Naive B cell (primary cell): ENCODE data around the gene CSF3. TPM values are rescaled to one million over a fixed set of nuclear protein-coding genes. Genes with fewer than 3 reads are reported as not detected.
"Not testable (repeated sequence)": the region's sequence is repeated elsewhere in the genome, so short reads cannot be mapped to it uniquely, and the experiment has no call there.

ENCODE experiments used
- ATAC-seq, 2 donors: fragments of 150-1000 bp; cut with Tn5 transposase; 2 replicates each; pipeline ENCODE4 v1.10.0; 2021; ENCODE audit warnings: low read depth in 2 of 2, mild to moderate bottlenecking in 2 of 2, moderate library complexity in 2 of 2
- DNase-seq: peaks from one replicate; pipeline ENCODE4 v3.0.0; 2022
- H3K27ac Mint-ChIP-seq, 6 donors: one replicate each; pipeline ENCODE4 v1.8.0; 2020 to 2022; ENCODE audit warnings: mild to moderate bottlenecking in 6 of 6, mixed read lengths in 6 of 6, moderate library complexity in 5 of 6, inconsistent platforms in 2 of 6
- H3K27me3 Mint-ChIP-seq, 3 donors: one replicate each; pipeline ENCODE4 v1.8.0; 2021 to 2022; ENCODE audit warnings: mixed read lengths in 3 of 3, mild to moderate bottlenecking in 1 of 3
- H3K36me3 Mint-ChIP-seq, 2 donors: one replicate each; pipeline ENCODE4 v1.8.0; 2020 to 2022; ENCODE audit warnings: mixed read lengths in 2 of 2, inconsistent platforms in 1 of 2, mild to moderate bottlenecking in 1 of 2
- H3K4me1 Mint-ChIP-seq, 3 donors: one replicate each; pipeline ENCODE4 v1.8.0; 2020 to 2022; ENCODE audit warnings: mixed read lengths in 3 of 3, inconsistent platforms in 1 of 3, mild to moderate bottlenecking in 1 of 3, moderate library complexity in 1 of 3
- H3K4me3 Mint-ChIP-seq, 8 donors: one replicate each; pipeline ENCODE4 v1.8.0; 2020 to 2022; ENCODE audit warnings: mild to moderate bottlenecking in 8 of 8, mixed read lengths in 8 of 8, moderate library complexity in 8 of 8, inconsistent platforms in 2 of 8
- H3K9me3 Mint-ChIP-seq, 7 donors: one replicate each; pipeline ENCODE4 v1.8.0; 2020 to 2022; ENCODE audit warnings: mixed read lengths in 7 of 7, mild to moderate bottlenecking in 5 of 7, inconsistent platforms in 2 of 7, moderate library complexity in 1 of 7
- polyA plus RNA-seq, 6 donors: library from polyadenylated mRNA; unstranded; fragments of 300-500 nt; fragmentation: Illumina TruSeq; gene quantifications; one replicate each; pipeline ENCODE4 v1.2.3, GENCODE V29; 2021; ENCODE audit warnings: low read depth in 6 of 6

The CSF3 gene
- polyA plus RNA-seq, 6 donors from 2014 or later: not detected

- ATAC-seq: peak; percentile 88
These were observed 34.7 kb upstream of the CSF3 start, which contains the start of gene PSMD3 for GRCh38 chr17:39980351-39981206. Gene PSMD3, plus strand, starts transcription at chr17:39980807. Its CDS starts 164 bp downstream, at chr17:39980971.

GRCh38 chr17:39981207-39981741, 34.0 kb upstream of the CSF3 start:
- Mint-ChIP-seq H3K36me3 (peaks cover 7 to 8% of the 10 kb centered on the region in 2 donors), H3K4me1 (peaks cover 31 to 38% (median 37%) of the 10 kb centered on the region in 3 donors)
- ATAC-seq: no peak

More at GRCh38 chr17:39980351-39981206, 34.7 kb upstream of the CSF3 start, which contains the start of gene PSMD3:
- H3K4me3 Mint-ChIP-seq: peak within 1 kb of the TSS; percentile 94 to 98 (median 96)
- no peaks in the 10 kb centered on the region for H3K9me3 Mint-ChIP-seq
- H3K27ac Mint-ChIP-seq: peak within 1 kb of the TSS; percentile 95 to 99 (median 98)
- peak; percentile 99 for DNase-seq
- peaks cover 31 to 37% (median 33%) of the 10 kb centered on the region in 3 donors for H3K4me1 Mint-ChIP-seq
- H3K36me3 Mint-ChIP-seq: peaks cover under 1 to 3% of the 10 kb centered on the region in 2 donors
- peaks cover 0 to 3% (median 0%) of the 10 kb centered on the region in 3 donors for H3K27me3 Mint-ChIP-seq

GRCh38 chr17:39981766-39982375, 33.4 kb upstream of the CSF3 start:
- Mint-ChIP-seq H3K27me3 (no peaks in the 10 kb centered on the region), H3K36me3 (peaks cover 11 to 12% of the 10 kb centered on the region in 2 donors), H3K27ac (peak overlapping the region; percentile 93 to 99 (median 97)), H3K4me3 (peak overlapping the region; percentile 94 to 98 (median 96)), H3K4me1 (peaks cover 31 to 40% (median 40%) of the 10 kb centered on the region in 3 donors), H3K9me3 (no peaks in the 10 kb centered on the region)
- ATAC-seq (no peak), DNase-seq (no peak)

More at GRCh38 chr17:39981207-39981741, 34.0 kb upstream of the CSF3 start:
- no peak for DNase-seq
- Mint-ChIP-seq H3K27me3 (no peaks in the 10 kb centered on the region), H3K27ac (peak overlapping the region; percentile 93 to 99 (median 97)), H3K9me3 (no peaks in the 10 kb centered on the region), H3K4me3 (peak overlapping the region; percentile 94 to 98 (median 96))

DNA sequence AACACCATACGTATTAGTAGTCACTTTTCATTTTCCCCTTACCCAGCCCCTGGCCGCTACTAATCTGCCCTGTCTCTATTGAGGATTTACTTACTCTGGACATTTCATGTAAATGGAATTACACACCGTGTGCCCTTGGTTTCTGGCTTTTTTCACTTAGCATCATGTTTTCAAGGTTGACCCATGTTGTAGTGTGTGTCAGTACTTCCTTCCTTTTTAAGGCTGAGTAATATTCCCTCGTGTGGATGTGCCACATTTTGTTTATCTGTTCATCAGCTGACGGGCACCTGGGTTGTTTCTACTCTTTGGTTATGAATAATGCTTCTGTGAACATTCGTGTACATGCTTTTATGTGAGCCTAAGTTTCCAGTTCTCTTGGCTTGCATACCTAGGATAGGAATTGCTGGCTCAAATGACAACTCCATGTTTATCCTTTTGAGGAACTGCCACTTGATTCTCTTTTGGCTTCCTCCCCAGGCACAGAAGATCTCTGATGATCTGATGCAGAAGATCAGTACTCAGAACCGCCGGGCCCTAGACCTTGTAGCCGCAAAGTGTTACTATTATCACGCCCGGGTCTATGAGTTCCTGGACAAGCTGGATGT, 26.9 kb upstream of the CSF3 start:
- H3K4me1 Mint-ChIP-seq: peaks cover 7 to 15% (median 9%) of the 10 kb centered on the region in 3 donors
- H3K4me3 Mint-ChIP-seq: no peak overlapping the region
- no peak for ATAC-seq
- H3K27ac Mint-ChIP-seq: no peak overlapping the region
- H3K36me3 Mint-ChIP-seq: peaks cover 40 to 42% of the 10 kb centered on the region in 2 donors
- no peak for DNase-seq
- H3K27me3 Mint-ChIP-seq: no peaks in the 10 kb centered on the region
- no peaks in the 10 kb centered on the region for H3K9me3 Mint-ChIP-seq

- no peak for ATAC-seq
- Mint-ChIP-seq H3K9me3 (no peaks in the 10 kb centered on the region), H3K36me3 (peaks cover 32 to 42% of the 10 kb centered on the region in 2 donors), H3K4me3 (no peak overlapping the region), H3K27ac (peak overlapping the region in 3 of 6 donors; percentile 44 to 80 (median 50)), H3K27me3 (no peaks in the 10 kb centered on the region), H3K4me1 (peaks cover 0 to 15% (median 0%) of the 10 kb centered on the region in 3 donors)
- no peak for DNase-seq
These were observed 20.8 kb upstream of the CSF3 start for GRCh38 chr17:39994448-39994847.

- no peak for ATAC-seq
- peaks cover 30 to 37% of the 10 kb centered on the region in 2 donors for H3K36me3 Mint-ChIP-seq
- DNase-seq: no peak
- peaks cover 0 to 15% (median 0%) of the 10 kb centered on the region in 3 donors for H3K4me1 Mint-ChIP-seq
- no peaks in the 10 kb centered on the region for H3K9me3 Mint-ChIP-seq
- peak overlapping the region in 2 of 6 donors; percentile 26 to 39 for H3K27ac Mint-ChIP-seq
- H3K4me3 Mint-ChIP-seq: no peak overlapping the region
- H3K27me3 Mint-ChIP-seq: no peaks in the 10 kb centered on the region
These were observed 19.8 kb upstream of the CSF3 start for GRCh38 chr17:39995438-39995837.

GRCh38 chr17:39996162-39996561, 19.1 kb upstream of the CSF3 start:
- H3K36me3 Mint-ChIP-seq: peaks cover 30 to 37% of the 10 kb centered on the region in 2 donors
- H3K4me3 Mint-ChIP-seq: no peak overlapping the region
- H3K27me3 Mint-ChIP-seq: no peaks in the 10 kb centered on the region
- H3K27ac Mint-ChIP-seq: no peak overlapping the region
- DNase-seq (no peak), ATAC-seq (no peak)
- no peaks in the 10 kb centered on the region for H3K9me3 Mint-ChIP-seq
- H3K4me1 Mint-ChIP-seq: peaks cover 0 to 15% (median 0%) of the 10 kb centered on the region in 3 donors

GRCh38 chr17:39996800-39997199, 18.4 kb upstream of the CSF3 start:
- no peaks in the 10 kb centered on the region for H3K9me3 Mint-ChIP-seq
- H3K36me3 Mint-ChIP-seq: peaks cover 30 to 37% of the 10 kb centered on the region in 2 donors
- H3K27me3 Mint-ChIP-seq: no peaks in the 10 kb centered on the region
- peak overlapping the region in 1 of 8 donors; percentile 42 for H3K4me3 Mint-ChIP-seq
- H3K27ac Mint-ChIP-seq: peak overlapping the region in 1 of 6 donors; percentile 82
- no peak for ATAC-seq
- H3K4me1 Mint-ChIP-seq: peaks cover 0 to 15% (median 0%) of the 10 kb centered on the region in 3 donors
- no peak for DNase-seq

DNA sequence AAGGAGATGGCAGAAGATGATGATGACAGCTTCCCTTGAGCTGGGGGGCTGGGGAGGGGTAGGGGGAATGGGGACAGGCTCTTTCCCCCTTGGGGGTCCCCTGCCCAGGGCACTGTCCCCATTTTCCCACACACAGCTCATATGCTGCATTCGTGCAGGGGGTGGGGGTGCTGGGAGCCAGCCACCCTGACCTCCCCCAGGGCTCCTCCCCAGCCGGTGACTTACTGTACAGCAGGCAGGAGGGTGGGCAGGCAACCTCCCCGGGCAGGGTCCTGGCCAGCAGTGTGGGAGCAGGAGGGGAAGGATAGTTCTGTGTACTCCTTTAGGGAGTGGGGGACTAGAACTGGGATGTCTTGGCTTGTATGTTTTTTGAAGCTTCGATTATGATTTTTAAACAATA, 17.7 kb upstream of the CSF3 start:
- H3K4me3 Mint-ChIP-seq: peak overlapping the region in 1 of 8 donors; percentile 52
- DNase-seq: no peak
- H3K36me3 Mint-ChIP-seq: peaks cover 25 to 34% of the 10 kb centered on the region in 2 donors
- no peaks in the 10 kb centered on the region for H3K27me3 Mint-ChIP-seq
- peaks cover 0 to 14% (median 0%) of the 10 kb centered on the region in 3 donors for H3K4me1 Mint-ChIP-seq
- H3K9me3 Mint-ChIP-seq: no peaks in the 10 kb centered on the region
- ATAC-seq: no peak
- H3K27ac Mint-ChIP-seq: no peak overlapping the region

DNA sequence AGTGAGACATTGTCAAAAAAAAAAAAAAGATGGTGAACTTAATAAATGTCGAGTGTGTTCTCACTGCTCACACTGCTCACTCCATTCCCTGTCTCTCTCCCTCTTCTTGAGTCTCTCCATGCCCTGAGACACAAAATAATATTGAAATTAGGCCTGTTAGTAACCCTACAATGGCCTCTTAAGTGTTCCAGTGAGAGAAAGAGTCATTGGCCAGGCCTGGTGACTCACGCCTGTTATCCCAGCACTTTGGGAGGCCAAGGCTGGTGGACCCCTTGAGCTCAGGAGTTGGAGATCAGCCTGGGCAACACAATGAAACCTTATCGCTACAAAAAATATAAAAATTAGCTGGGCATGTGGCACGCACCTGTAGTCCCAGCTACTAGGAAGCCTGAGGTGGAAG, 16.2 kb upstream of the CSF3 start:
- peaks cover 0 to 9% (median 0%) of the 10 kb centered on the region in 3 donors for H3K4me1 Mint-ChIP-seq
- H3K27ac Mint-ChIP-seq: peak overlapping the region in 2 of 6 donors; percentile 44 to 65
- no peak for ATAC-seq
- H3K27me3 Mint-ChIP-seq: no peaks in the 10 kb centered on the region
- H3K9me3 Mint-ChIP-seq: no peaks in the 10 kb centered on the region
- DNase-seq: no peak
- H3K36me3 Mint-ChIP-seq: peaks cover 12 to 19% of the 10 kb centered on the region in 2 donors
- H3K4me3 Mint-ChIP-seq: no peak overlapping the region

GRCh38 chr17:40000161-40000560, 15.1 kb upstream of the CSF3 start:
- H3K9me3 Mint-ChIP-seq: no peaks in the 10 kb centered on the region
- H3K27ac Mint-ChIP-seq: no peak overlapping the region
- peaks cover 0 to 4% (median 0%) of the 10 kb centered on the region in 3 donors for H3K4me1 Mint-ChIP-seq
- H3K36me3 Mint-ChIP-seq: peaks cover 5 to 8% of the 10 kb centered on the region in 2 donors
- no peaks in the 10 kb centered on the region for H3K27me3 Mint-ChIP-seq
- no peak overlapping the region for H3K4me3 Mint-ChIP-seq
- ATAC-seq: no peak
- DNase-seq: no peak

DNA sequence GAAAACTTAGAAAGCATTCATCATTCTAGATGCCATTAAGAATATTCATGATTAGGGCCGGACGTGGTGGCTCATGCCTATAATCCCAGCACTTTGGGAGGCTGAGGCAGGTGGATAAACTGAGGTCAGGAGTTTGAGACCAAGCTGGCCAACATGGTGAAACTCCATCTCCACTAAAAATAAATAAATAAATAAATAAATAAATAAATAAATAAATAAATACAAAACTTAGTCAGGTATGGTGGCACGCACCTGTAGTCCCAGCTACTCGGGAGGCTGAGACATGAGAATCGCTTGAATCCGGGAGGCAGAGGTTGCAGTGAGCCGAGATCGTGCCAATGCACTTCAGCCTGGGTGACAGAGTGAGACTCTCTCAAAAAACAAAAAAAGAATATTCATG, 13.9 kb upstream of the CSF3 start:
- H3K4me1 Mint-ChIP-seq, H3K36me3 Mint-ChIP-seq, ATAC-seq, H3K27ac Mint-ChIP-seq, H3K9me3 Mint-ChIP-seq, DNase-seq, H3K27me3 Mint-ChIP-seq, H3K4me3 Mint-ChIP-seq: not testable (repeated sequence)

- H3K9me3 Mint-ChIP-seq: no peaks in the 10 kb centered on the region
- no peaks in the 10 kb centered on the region for H3K36me3 Mint-ChIP-seq
- no peaks in the 10 kb centered on the region for H3K4me1 Mint-ChIP-seq
- DNase-seq: no peak
- no peaks in the 10 kb centered on the region for H3K27me3 Mint-ChIP-seq
- H3K4me3 Mint-ChIP-seq: no peak overlapping the region
- no peak for ATAC-seq
- H3K27ac Mint-ChIP-seq: peak overlapping the region in 1 of 6 donors; percentile 35
These were observed 11.2 kb upstream of the CSF3 start for GRCh38 chr17:40004072-40004471.
